Hematopoietic multipotent progenitor cell treated with erythropoietin and hydrocortisone succinate and interleukin-3 and kit ligand, for 4 days (in vitro differentiated cells): ENCODE results near the gene CD300A.
"Not testable (repeated sequence)": the region's sequence is repeated elsewhere in the genome, so short reads cannot be mapped to it uniquely, and the experiment has no call there.

ENCODE experiments used
- DNase-seq: peaks from one replicate; pipeline ENCODE4 v3.0.0-alpha.2; 2015

The CD300A gene

GRCh38 chr17:74485022-74485743 is 18.7 kb downstream of the CD300A start:
- DNase-seq = no peak

DNA sequence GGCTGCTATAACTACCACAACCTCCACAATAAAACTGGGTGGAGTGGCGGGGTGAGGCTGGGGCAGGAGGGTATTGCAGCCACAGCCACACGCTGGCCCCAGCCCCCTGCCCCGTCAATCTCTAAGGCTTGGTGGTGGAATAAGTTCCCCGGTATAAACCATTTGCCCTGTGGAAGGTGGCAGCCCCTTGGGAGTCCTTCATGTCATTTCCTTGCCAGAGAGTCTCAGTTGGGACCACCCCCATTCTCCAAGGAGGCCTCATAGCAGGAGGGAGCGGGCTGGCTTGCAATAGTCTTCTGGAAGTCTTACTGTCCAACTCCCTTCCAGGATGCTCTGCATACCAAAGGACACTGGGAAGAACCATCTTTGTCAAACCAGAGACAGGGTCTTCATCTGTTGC is 19.4 kb downstream of the CD300A start:
- no peak for DNase-seq

GRCh38 chr17:74488276-74488675 is 21.8 kb downstream of the CD300A start:
- not testable (repeated sequence) for DNase-seq

DNA sequence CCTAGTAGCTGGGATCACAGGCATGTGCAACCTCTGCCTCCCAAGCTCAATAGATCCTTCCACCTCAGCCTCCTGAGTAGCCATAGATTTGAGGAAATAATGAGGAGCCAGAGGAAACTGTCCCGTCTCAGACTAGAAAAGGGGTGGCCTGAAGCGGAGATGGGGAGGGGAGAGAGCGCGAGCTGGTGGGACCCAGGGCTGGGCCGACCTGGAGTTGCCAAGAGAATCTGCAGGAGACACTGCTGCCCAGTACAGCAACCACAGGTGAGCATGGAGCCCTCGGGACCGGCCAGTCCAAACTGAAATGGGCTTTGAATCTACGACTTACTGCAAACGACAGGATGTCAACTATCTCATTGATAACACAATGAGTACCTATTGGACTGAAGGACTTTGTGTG is 24.3 kb downstream of the CD300A start:
- DNase-seq = no peak

DNA sequence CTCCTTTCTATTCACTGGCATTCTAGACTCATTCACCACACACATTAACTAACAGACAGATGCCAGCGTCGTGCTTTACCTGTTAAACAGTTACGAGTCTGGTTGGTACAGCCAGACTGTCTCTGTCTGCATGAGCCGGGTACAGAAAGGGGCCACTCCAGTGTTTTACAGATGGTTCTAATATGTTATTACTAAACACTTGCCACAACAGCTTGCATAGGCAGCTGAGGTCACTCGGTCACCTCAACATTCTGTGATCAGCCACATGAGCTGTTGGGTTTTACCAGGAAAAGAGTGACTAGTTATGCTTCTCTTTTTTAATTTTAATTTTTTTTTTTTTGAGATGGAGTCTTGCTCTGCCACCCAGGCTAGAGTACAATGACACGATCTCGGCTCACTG is 25.2 kb downstream of the CD300A start:
- DNase-seq = peak; percentile 60

DNA sequence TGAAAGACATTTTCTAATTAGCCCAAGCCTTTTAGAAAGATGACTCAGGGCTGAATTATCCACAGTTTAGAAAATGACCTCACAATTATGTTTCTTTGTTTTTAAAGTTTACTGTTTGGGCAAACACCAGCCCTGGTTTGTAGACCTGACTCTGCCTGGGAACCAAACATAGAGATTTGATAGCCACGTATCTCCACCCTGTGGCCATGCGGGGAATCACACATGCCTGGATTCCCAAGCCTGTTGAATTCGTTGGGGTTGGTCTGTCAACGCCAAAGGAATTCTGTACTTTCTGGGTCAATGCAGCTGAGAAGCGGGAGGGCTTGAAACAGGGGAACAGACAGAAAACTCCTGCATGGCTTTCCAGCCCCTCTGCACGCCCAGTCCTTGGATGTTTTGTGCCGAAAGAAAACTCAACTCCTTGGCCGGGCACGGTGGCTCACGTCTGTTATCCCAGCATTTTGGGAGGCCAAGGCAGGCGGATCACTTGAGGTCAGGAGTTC is 26.9 kb downstream of the CD300A start:
- peak; percentile 84 for DNase-seq

GRCh38 chr17:74497471-74497870 is 31.0 kb downstream of the CD300A start:
- no peak for DNase-seq

- no peak for DNase-seq
Observed at GRCh38 chr17:74499992-74500391, 33.6 kb downstream of the CD300A start.

DNA sequence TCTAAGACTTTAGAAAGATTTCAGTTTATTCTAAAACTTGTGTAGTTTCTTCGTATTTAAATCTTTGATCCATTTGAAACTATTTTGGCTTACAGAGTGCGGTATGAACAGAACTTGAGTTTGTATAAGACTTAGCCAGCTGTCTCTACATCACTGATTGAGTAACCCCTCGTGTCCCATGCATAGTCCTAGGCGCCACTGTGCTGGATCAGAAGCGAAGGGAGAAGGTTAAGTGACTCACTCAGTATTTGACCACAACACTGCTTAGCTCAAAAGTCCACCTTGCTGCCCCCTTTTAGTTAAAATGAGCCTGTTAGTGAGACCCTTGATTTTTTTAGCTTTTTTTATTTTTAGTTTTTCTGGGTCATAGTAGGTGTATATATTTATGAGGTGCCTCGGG is 36.4 kb downstream of the CD300A start:
- DNase-seq = no peak

DNA sequence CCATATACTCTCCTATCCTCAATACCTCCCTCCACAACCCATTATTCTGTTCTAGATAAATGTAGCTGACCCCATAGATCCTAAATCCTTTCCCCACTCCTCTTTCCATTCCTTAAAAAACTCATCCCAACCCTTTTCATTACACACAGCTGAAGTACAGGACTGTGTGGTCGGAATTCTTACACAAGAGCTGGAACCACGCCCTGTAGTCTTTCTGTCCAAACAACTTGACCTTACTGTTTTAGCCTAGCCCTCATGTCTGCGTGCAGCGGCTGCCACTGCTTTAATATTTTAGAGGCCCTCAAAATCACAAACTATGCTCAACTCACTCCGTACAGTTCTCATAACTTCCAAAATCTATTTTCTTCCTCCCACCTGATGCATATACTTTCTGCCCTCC is 37.5 kb downstream of the CD300A start:
- DNase-seq = not testable (repeated sequence)

DNA sequence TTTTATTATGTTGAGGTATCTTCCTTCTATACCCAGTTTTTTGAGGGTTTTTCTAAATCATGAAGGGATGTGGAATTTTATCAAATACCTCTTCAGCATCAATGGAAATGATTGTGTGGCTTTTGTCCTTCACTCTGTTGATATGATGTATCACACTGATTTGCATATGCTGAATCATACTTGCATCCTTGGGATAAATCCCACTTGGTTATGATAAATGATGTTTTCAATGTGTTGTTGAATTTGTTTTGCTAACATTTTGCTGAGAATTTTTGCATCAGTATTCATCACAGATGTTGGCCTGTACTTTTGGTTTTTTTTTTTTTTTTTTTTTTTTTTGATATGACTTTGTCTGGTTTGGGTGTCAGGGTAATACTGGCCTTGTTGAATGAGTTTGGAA is 41.7 kb downstream of the CD300A start:
- DNase-seq = no peak

- DNase-seq = no peak
Observed at GRCh38 chr17:74512036-74512435, 45.6 kb downstream of the CD300A start.

DNA sequence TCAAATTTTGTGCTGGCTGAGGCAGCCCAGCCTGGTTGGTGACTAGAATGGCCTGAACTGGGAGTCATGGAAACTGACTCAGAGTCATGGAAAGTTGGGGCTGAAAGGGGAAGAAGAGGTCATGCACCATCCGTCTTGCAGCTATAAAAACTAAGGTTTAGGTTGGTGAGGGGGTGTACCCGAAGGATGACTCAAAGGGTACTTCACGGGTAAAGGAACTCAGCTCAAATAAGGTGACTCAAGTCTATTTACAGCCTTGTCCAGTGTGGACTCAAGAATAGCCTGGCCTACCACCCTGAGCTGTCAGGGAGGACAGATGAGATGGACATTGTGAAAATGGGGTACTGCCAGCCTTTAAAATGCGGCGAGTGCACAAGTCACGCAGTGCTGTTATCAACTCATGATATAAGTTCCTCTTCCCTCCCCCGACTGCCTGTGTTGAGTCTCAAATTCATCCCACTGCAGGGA is 46.2 kb downstream of the CD300A start:
- peak; percentile 75 for DNase-seq

DNA sequence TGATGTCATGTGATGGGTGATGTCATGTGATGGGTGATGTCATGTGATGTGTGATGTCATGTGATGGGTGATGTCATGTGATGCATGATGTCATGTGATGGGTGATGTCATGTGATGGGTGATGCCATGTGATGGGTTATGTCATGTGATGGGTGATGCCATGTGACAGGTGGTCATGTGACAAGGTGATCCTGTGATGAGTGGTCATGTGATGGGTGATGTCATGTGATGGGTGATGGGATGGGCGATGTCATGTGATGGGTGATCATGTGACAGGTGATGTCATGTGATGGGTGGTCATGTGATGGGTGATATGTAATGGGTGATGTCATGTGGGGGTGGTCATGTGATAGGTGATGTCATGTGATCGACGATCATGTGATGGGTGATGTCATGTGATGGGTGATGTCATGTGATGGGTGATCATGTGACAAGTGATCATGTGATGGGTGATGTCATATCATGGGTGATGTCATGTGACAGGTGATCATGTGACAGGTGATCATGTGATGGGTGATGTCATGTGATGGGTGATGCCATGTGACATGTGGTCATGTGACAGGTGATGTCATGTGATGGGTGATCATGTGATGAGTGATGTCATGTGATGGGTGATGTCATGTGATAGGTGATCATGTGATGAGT is 47.7 kb downstream of the CD300A start:
- DNase-seq = peak; percentile 67

DNA sequence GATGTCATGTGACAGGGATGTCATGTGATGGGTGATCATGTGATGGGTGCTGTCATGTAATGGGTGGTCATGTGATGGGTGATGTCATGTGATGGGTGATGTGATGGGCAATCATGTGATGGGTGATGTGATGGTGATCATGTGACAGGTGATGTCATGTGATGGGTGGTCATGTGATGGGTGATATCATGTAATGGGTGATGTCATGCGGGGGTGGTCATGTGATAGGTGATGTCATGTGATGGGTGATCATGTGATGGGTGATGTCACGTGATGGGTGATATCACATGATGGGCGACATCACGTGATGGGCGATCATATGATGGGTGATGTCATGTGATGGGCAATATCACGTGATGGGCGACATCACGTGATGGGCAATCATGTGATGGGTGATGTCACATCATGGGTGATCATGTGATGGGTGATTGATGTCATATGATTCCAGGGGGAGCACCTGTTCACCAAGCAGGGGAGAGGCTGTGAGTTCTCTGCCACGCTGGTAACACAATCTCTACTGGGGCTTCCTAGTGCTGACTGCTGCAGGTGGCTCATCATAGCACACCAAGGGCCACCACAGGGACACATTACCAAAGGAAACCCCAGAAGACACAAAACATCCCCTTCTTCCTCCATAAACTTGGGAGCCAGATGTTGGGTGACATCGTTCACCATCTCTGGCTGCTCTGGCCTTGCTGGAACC is 48.3 kb downstream of the CD300A start:
- no peak for DNase-seq

- no peak for DNase-seq
Observed at GRCh38 chr17:74515941-74516340, 49.5 kb downstream of the CD300A start.

- DNase-seq = no peak
Observed at GRCh38 chr17:74516561-74517328, 50.3 kb downstream of the CD300A start.

GRCh38 chr17:74518413-74518981 is 52.1 kb downstream of the CD300A start:
- DNase-seq = not testable (repeated sequence)

DNA sequence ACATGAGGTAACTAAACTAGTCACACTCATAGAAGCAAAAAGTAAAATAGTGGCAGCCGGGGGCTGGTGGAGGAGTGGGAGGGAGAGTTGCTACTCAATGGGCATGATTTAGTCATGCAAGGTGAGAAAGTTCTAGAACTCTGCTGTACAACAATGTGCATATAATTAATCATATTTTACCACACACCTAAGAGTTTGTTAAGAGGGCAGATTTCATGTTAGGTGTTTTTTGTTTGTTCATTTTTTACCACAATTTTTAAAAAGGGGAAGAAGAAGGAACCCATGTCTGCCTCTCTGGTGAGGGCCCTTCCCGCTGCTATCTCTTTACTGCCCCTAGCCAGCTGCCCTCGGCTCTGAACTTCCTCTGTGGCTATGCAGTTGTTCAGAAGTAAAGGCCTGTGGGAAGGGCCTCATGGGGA is 53.6 kb downstream of the CD300A start:
- peak; percentile 89 for DNase-seq

DNA sequence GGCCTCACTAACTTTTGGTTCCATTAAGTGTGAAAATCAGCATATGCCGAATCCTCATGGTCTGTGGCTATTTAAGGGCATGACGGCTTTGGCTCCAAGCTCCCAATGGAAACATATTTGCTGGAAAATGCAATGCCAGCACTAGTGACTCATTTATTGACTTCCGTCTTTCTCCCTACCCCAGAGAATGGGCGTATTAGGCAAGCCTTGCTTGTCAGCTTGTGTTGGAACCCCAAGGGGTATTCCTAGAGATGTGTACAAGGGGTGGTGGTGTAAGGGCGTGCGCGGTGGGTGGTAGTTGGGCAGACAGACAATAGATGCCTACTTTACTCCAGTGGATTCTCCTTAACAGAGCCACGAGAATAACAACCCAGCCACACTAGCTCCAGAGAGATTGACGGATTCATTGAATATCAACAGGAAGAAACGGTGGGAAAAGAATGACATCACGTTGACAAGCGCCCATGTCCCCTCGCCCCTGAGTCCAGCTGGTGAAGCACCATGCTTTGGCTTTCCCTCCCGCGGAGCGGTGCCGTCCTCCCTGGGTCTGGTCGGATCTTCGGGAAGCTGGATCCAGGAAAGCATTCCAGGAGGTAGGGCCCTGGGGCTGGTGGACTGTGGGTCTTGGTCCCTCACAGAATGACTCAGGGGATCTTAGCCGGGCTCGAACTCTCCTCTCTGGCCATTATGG is 54.5 kb downstream of the CD300A start:
- DNase-seq = no peak

DNA sequence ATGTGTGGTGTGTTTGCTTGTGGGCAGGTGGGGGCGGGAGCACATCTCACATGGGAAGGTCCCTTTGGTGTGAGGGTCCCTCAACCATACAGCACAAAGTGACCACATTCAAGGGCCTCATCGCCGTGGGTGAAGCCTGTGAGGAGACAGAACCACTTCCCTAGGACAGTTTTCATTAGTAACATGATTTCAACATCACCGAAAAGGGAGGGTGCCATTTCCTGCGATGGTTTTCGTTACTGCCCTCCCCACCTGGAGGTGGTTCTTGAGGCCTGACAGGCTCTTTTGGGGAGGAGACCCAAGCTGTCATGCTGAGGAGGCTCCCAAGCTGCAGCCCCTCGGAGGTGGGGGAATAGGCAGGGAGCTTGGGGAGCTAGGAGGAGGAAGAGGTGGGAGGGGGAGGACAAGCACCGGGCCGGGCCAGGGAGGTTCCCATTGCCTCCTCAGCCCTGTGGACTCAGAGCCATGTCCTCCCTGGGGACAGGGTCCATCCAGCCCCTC is 55.3 kb downstream of the CD300A start:
- peak; percentile 75 for DNase-seq
